D721Med (cell line): ENCODE results near the gene PPP6R3.

Source experiments
- DNase-seq: peaks from one replicate; pipeline ENCODE4 v3.0.0; 2011; ENCODE audit warnings: low spot score; ENCODE audit not compliant: insufficient read length
- FAIRE-seq: peaks from 2 replicates; lab custom pipeline; 2011; peaks lifted over from hg19 to GRCh38; lab: Jason Lieb, UNC
- CTCF ChIP-seq: IDR thresholded peaks from 2 replicates; pipeline ENCODE4 v1.5.1; 2012; ENCODE audit warnings: mild to moderate bottlenecking, control low read depth; ENCODE audit not compliant: insufficient read depth; ENCODE audit errors: missing control alignments

The PPP6R3 gene

GRCh38 chr11:68570691-68571090, 110.1 kb downstream of the PPP6R3 start:
- FAIRE-seq (no peak), DNase-seq (no peak)
- TF ChIP-seq CTCF: no peak

GRCh38 chr11:68574308-68574707, 113.8 kb downstream of the PPP6R3 start:
- no peak for DNase-seq
- TF ChIP-seq CTCF: no peak
- no peak for FAIRE-seq

GRCh38 chr11:68575025-68575665, 114.6 kb downstream of the PPP6R3 start:
- no peak for DNase-seq
- no peak for FAIRE-seq
- no peak for TF ChIP-seq CTCF

GRCh38 chr11:68579455-68579854, 118.9 kb downstream of the PPP6R3 start:
- DNase-seq: no peak
- no peak for TF ChIP-seq CTCF
- no peak for FAIRE-seq

- TF ChIP-seq CTCF: no peak
- FAIRE-seq (no peak), DNase-seq (no peak)
Observed at GRCh38 chr11:68581439-68581838, 120.9 kb downstream of the PPP6R3 start.

GRCh38 chr11:68581901-68582300, 121.3 kb downstream of the PPP6R3 start:
- FAIRE-seq (no peak), DNase-seq (no peak)
- no peak for TF ChIP-seq CTCF

- no peak for DNase-seq
- no peak for TF ChIP-seq CTCF
- no peak for FAIRE-seq
Observed at GRCh38 chr11:68582416-68583040, 122.0 kb downstream of the PPP6R3 start.
